OCI-LY7 (cell line): ENCODE measurements around the gene UFSP2. TPM values are rescaled to one million over a fixed set of nuclear protein-coding genes. Genes with fewer than 3 reads are reported as not detected.

Source experiments
- BruUV-seq: library from RNA; stranded (reverse); fragments of 400-500 nt; replicated peaks from 2 replicates; lab custom pipeline; 2021; lab: Mats Ljungman, UMichigan
- CTCF ChIA-PET: fragments of 300-600 bp; sonication (Branson Sonifier 250); formaldehyde crosslinking; loops from one replicate; lab custom pipeline; 2022; ENCODE audit warnings: antibody characterized with exemption; ENCODE audit not compliant: unreplicated experiment; lab: Charles Lee
- POLR2A ChIA-PET: fragments of 300-600 bp; sonication (Branson Sonifier 250); formaldehyde crosslinking; loops from one replicate; lab custom pipeline; 2022; ENCODE audit warnings: antibody characterized with exemption; lab: Charles Lee
- DNase-seq: peaks from one replicate; pipeline ENCODE4 v3.0.0-alpha.2; 2015; ENCODE audit warnings: low spot score
- H2AFZ ChIP-seq: fragments of 200-600 bp; sonication (generic), shearing (Covaris generic); 2 replicates; pipeline ENCODE4 v1.6.1; 2014; ENCODE audit warnings: mild to moderate bottlenecking, antibody characterized with exemption, low read length, moderate library complexity
- H3K27ac ChIP-seq: fragments of 200-600 bp; sonication (generic); 2 replicates; pipeline ENCODE4 v1.5.1; 2014; ENCODE audit warnings: mixed run types, low read depth, mild to moderate bottlenecking, moderate library complexity, low read length, inconsistent platforms; ENCODE audit not compliant: poor library complexity, severe bottlenecking
- H3K36me3 ChIP-seq: fragments of 200-600 bp; sonication (generic); 2 replicates; pipeline ENCODE4 v1.6.1; 2014; ENCODE audit warnings: mild to moderate bottlenecking, antibody characterized with exemption, low read length, moderate library complexity, mixed read lengths; ENCODE audit not compliant: insufficient read depth
- H3K4me1 ChIP-seq: fragments of 200-600 bp; sonication (generic); 2 replicates; pipeline ENCODE4 v1.5.1; 2014; ENCODE audit warnings: mild to moderate bottlenecking, low read length; ENCODE audit not compliant: insufficient read depth, poor library complexity, severe bottlenecking
- H3K4me2 ChIP-seq: fragments of 200-600 bp; sonication (generic); 2 replicates; pipeline ENCODE4 v1.6.1; 2014; ENCODE audit warnings: mild to moderate bottlenecking, low read length
- H3K4me3 ChIP-seq: fragments of 200-600 bp; sonication (generic); 2 replicates; pipeline ENCODE4 v1.5.1; 2014; ENCODE audit warnings: mild to moderate bottlenecking, low read depth, low read length; ENCODE audit not compliant: poor library complexity, severe bottlenecking
- H3K79me2 ChIP-seq: fragments of 200-600 bp; sonication (generic); 2 replicates; pipeline ENCODE4 v1.6.1; 2016; ENCODE audit warnings: low read depth, mild to moderate bottlenecking, low read length, moderate library complexity, mixed read lengths; ENCODE audit not compliant: insufficient read depth
- H3K9me2 ChIP-seq: fragments of 200-600 bp; sonication (generic); 2 replicates; pipeline ENCODE4 v1.6.1; 2016; ENCODE audit warnings: mild to moderate bottlenecking, low read length, mixed read lengths; ENCODE audit not compliant: insufficient read depth
- H3K9me3 ChIP-seq: fragments of 200-600 bp; sonication (generic); 2 replicates; pipeline ENCODE4 v1.6.1; 2014; ENCODE audit warnings: mild to moderate bottlenecking, mixed run types, low read length, mixed read lengths
- H4K20me1 ChIP-seq: fragments of 200-600 bp; sonication (generic); 2 replicates; pipeline ENCODE4 v1.6.1; 2014; ENCODE audit warnings: mild to moderate bottlenecking, antibody characterized with exemption, low read length, moderate library complexity, mixed read lengths; ENCODE audit not compliant: insufficient read depth
- EZH2phosphoT487 ChIP-seq: fragments of 200-600 bp; sonication (generic); IDR thresholded peaks from 2 replicates; pipeline ENCODE4 v1.6.1; 2018; ENCODE audit warnings: low read depth, borderline replicate concordance, mild to moderate bottlenecking, mixed run types, antibody characterized with exemption, low read length, moderate library complexity, mixed read lengths
- intact Hi-C: fragments of 100-400 bp; cut with micrococcal nuclease; formaldehyde crosslinking; loops from one replicate; pipeline ENCODE4 v1.10.0; 2022; ENCODE audit not compliant: unreplicated experiment
- total RNA-seq, 2 experiments: library from RNA; depleted of rRNA in 1 of 2; stranded (reverse); fragments of >200 nt in 1 of 2; shearing (Covaris generic) in 1 of 2; gene quantifications; 2 replicates each; pipeline ENCODE4 v1.2.3, GENCODE V29; 2014 to 2022
- TF ChIP-seq, protein P1 (sequence below): fragments of 200-600 bp; sonication (generic); conservative IDR thresholded peaks from 2 replicates; pipeline ENCODE4 v1.5.1; 2014; ENCODE audit warnings: mild to moderate bottlenecking, antibody characterized with exemption, low read length, moderate library complexity, mixed read lengths

Gene UFSP2
- total RNA-seq, 2 experiments from 2014 or later = 17.3 to 37.6 TPM

DNA sequence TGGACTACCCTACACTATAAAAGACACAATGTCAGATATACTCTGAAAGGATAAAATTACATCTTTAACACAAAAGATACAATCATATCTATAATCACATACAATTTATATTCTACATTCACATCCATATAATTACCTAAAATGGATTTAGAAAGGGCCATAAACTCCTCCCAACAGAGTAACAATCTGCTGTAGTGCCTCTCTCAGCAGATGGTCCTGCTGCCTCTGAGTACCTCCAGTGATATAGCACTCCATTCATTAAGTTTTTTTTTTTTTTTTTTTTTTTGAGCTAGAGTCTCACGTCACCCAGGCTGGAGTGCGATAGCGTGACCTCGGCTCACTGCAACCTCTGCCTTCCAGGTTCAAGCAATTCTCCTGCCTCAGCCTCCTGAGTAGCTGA lies 21.7 kb downstream of the UFSP2 start:
- CTCF ChIA-PET = interaction anchor here (0.6 kb wide), 1 partner anchor 13 kb away, joined by 3 read pairs; no protein-coding TSS in a partner anchor
- intact Hi-C loops = no loop called here
- BruUV-seq = no TSS peak

GRCh38 chr4:185399466-185399865 lies 26.3 kb downstream of the UFSP2 start:
- TF ChIP-seq, protein P1, sequence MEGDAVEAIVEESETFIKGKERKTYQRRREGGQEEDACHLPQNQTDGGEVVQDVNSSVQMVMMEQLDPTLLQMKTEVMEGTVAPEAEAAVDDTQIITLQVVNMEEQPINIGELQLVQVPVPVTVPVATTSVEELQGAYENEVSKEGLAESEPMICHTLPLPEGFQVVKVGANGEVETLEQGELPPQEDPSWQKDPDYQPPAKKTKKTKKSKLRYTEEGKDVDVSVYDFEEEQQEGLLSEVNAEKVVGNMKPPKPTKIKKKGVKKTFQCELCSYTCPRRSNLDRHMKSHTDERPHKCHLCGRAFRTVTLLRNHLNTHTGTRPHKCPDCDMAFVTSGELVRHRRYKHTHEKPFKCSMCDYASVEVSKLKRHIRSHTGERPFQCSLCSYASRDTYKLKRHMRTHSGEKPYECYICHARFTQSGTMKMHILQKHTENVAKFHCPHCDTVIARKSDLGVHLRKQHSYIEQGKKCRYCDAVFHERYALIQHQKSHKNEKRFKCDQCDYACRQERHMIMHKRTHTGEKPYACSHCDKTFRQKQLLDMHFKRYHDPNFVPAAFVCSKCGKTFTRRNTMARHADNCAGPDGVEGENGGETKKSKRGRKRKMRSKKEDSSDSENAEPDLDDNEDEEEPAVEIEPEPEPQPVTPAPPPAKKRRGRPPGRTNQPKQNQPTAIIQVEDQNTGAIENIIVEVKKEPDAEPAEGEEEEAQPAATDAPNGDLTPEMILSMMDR = no peak
- TF ChIP-seq EZH2phosphoT487 = no peak
- Histone ChIP-seq H3K36me3 (peaks cover 48% of the 10 kb centered on the region), H3K9me3 (no peaks in the 10 kb centered on the region), H3K9me2 (no peaks in the 10 kb centered on the region), H2AFZ (peak overlapping the region; percentile 14; the same call in 1 of the 2 replicates), H3K4me3 (peak overlapping the region; percentile 25), H3K4me1 (peaks cover 40% of the 10 kb centered on the region), H3K79me2 (peaks cover 6% of the 10 kb centered on the region; the same call in 1 of the 2 replicates), H3K27ac (no peak overlapping the region), H4K20me1 (no peaks in the 10 kb centered on the region), H3K4me2 (peak overlapping the region; percentile 50)
- ChIA-PET CTCF (interaction anchor here (0.7 kb wide), 1 partner anchor 25 kb away, joined by 5 read pairs; no protein-coding TSS in a partner anchor), POLR2A (interaction anchor here (0.7 to 1.9 kb wide), 5 partner anchors 21 to 187 kb away, joined by 3 to 6 read pairs (median 3); no protein-coding TSS in a partner anchor)
- BruUV-seq = no TSS peak
- intact Hi-C loops = loop anchor here (5.0 to 10.0 kb wide), 2 partner anchors 92 to 585 kb away; no protein-coding TSS in a partner anchor
- peak; percentile 18 for DNase-seq

More for the DNA sequence above, 21.7 kb downstream of the UFSP2 start:
- no peak for DNase-seq
- Histone ChIP-seq H4K20me1 (no peaks in the 10 kb centered on the region), H3K4me1 (peaks cover 15% of the 10 kb centered on the region), H3K36me3 (peaks cover 68% of the 10 kb centered on the region), H3K9me2 (no peaks in the 10 kb centered on the region), H3K27ac (no peak overlapping the region), H3K79me2 (no peaks in the 10 kb centered on the region), H3K4me2 (no peak overlapping the region), H3K4me3 (no peak overlapping the region), H3K9me3 (no peaks in the 10 kb centered on the region), H2AFZ (no peak overlapping the region)
- POLR2A ChIA-PET = interaction anchor here (0.6 to 3.6 kb wide), 9 partner anchors 9 to 427 kb away, joined by 3 to 21 read pairs (median 6); no protein-coding TSS in a partner anchor
- TF ChIP-seq, protein P1 = no peak
- no peak for TF ChIP-seq EZH2phosphoT487

GRCh38 chr4:185398618-185399017 lies 27.1 kb downstream of the UFSP2 start:
- TF ChIP-seq EZH2phosphoT487 = no peak
- TF ChIP-seq, protein P1 = no peak
- H3K27ac ChIP-seq = no peak overlapping the region
- BruUV-seq = no TSS peak
- H3K4me3 ChIP-seq = peak overlapping the region; percentile 25
- H2AFZ ChIP-seq = no peak overlapping the region
- no peaks in the 10 kb centered on the region for H3K9me3 ChIP-seq
- H3K36me3 ChIP-seq = peaks cover 48% of the 10 kb centered on the region
- DNase-seq = no peak
- POLR2A ChIA-PET = interaction anchor here (0.6 to 4.6 kb wide), 7 partner anchors 9 to 197 kb away, joined by 3 to 33 read pairs (median 4); partner anchors contain the start of gene UFSP2
- peaks cover 48% of the 10 kb centered on the region for H3K4me1 ChIP-seq
- H3K4me2 ChIP-seq = peak overlapping the region; percentile 50
- H4K20me1 ChIP-seq = no peaks in the 10 kb centered on the region
- H3K79me2 ChIP-seq = peaks cover 6% of the 10 kb centered on the region; the same call in 1 of the 2 replicates
- CTCF ChIA-PET = no interaction called here
- intact Hi-C loops = loop anchor here (5.0 to 10.0 kb wide), 2 partner anchors 91 to 584 kb away; no protein-coding TSS in a partner anchor
- no peaks in the 10 kb centered on the region for H3K9me2 ChIP-seq
